B cell (primary cell): Measurements from ENCODE around the gene SLC24A4. TPM values are rescaled to one million over a fixed set of nuclear protein-coding genes. Genes with fewer than 3 reads are reported as not detected.

Experiments
- polyA plus RNA-seq: library from polyadenylated mRNA; depleted of rRNA; stranded (reverse); fragments of >200 nt; gene quantifications from 2 replicates; pipeline ENCODE4 v1.2.3, GENCODE V29; 2012
- total RNA-seq, 2 donors: library from RNA; stranded (reverse); fragments of 120-200 nt in 1 of 2; gene quantifications; 1 replicate in 1 of 2; 2 replicates in 1 of 2; pipeline versions ENCODE4 v1.2.3 to v1.2.4, GENCODE V29; 2013 to 2022

The SLC24A4 gene
- total and polyA plus RNA-seq, 2 donors (not counting 1 experiment from before 2014, with no cell fraction given), result 0.19 TPM; not detected in 1

Other genes starting within 250 kb of the SLC24A4 start
- 51.6 and 59.5 TPM in 2 replicates for gene ATXN3, start 216.6 kb upstream of the SLC24A4 start, total RNA-seq
- 14.4 and 16.2 TPM in 2 replicates for gene ATXN3, start 216.6 kb upstream of the SLC24A4 start, polyA plus RNA-seq
- 61.6 and 63.7 TPM in 2 replicates for gene NDUFB1, start 201.5 kb upstream of the SLC24A4 start, total RNA-seq
- gene NDUFB1, start 201.5 kb upstream of the SLC24A4 start, polyA plus RNA-seq, result 154 and 172 TPM in 2 replicates
- gene CPSF2, start 201.2 kb upstream of the SLC24A4 start, total RNA-seq, result 42.6 and 46.1 TPM in 2 replicates
- gene CPSF2, start 201.2 kb upstream of the SLC24A4 start, polyA plus RNA-seq, result 5.2 and 6.8 TPM in 2 replicates
- 123 and 124 TPM in 2 replicates for gene RIN3, start 190.6 kb downstream of the SLC24A4 start, total RNA-seq
- gene RIN3, start 190.6 kb downstream of the SLC24A4 start, polyA plus RNA-seq, result 57.2 and 62.1 TPM in 2 replicates